ENCODE measurements around the gene ULK2.

GRCh38 chr17:19755821-19756510 is 111.8 kb downstream of the ULK2 start:
- TF ChIP-seq RAD21 (IDR thresholded peaks at IDR 0.05; ENCODE audit: low read length) (no peak), CTCF (IDR thresholded peaks at IDR 0.05) (no peak), EP300 (IDR thresholded peaks at IDR 0.05; ENCODE audit: borderline replicate concordance in 1 of 2, low read depth in 1 of 2, low read length in 1 of 2) (no peak), TAF1 (IDR thresholded peaks at IDR 0.05; ENCODE audit: borderline replicate concordance, low read depth, low read length) (no peak), NFIC (IDR thresholded peaks at IDR 0.05; ENCODE audit: borderline replicate concordance) (no peak), GABPA (IDR thresholded peaks at IDR 0.05; ENCODE audit: low read depth) (no peak), PBX3 (IDR thresholded peaks at IDR 0.05) (no peak)

All from SK-N-SH (cell line).